HCT116 (cell line): ENCODE measurements around the gene MVK. TPM values are rescaled to one million over a fixed set of nuclear protein-coding genes. Genes with fewer than 3 reads are reported as not detected.

Source experiments
- ATAC-seq: fragments of 200-7000 bp; cut with Tn5 transposase; 2 replicates; pipeline ENCODE4 v1.9.1; 2020; ENCODE audit warnings: mild to moderate bottlenecking, moderate library complexity
- BruUV-seq: library from RNA; stranded (reverse); fragments of 400-500 nt; replicated peaks from 2 replicates; lab custom pipeline; 2021; lab: Mats Ljungman, UMichigan
- CTCF ChIA-PET: fragments of 300-600 bp; sonication (Branson Sonifier 250); formaldehyde crosslinking; loops from one replicate; lab custom pipeline; 2021; ENCODE audit warnings: antibody characterized with exemption; lab: Charles Lee
- POLR2A ChIA-PET: fragments of 300-600, 350-600 bp; sonication (Branson Sonifier 250); formaldehyde crosslinking; loops from one replicate; lab custom pipeline; 2021; ENCODE audit warnings: antibody characterized with exemption; lab: Charles Lee
- RAD21 ChIA-PET, 2 experiments: fragments of 300-600 bp; sonication (Branson Sonifier 250); formaldehyde crosslinking; loops; one replicate each; lab custom pipeline; 2023; ENCODE audit warnings: low total read pairs in 2 of 2; ENCODE audit not compliant: uncharacterized antibody in 2 of 2, unreplicated experiment in 2 of 2, low non-redundant PET in 1 of 2; lab: Charles Lee
- DNase-seq: peaks from one replicate; pipeline ENCODE4 v3.0.0-alpha.2; 2010; ENCODE audit warnings: low read depth, low spot score
- H2AFZ ChIP-seq: fragments of 200-600 bp; shearing (Covaris generic), sonication (generic); 2 replicates; pipeline ENCODE4 v1.6.1; 2017; ENCODE audit warnings: low read depth, mixed run types, mixed read lengths, antibody characterized with exemption, low read length; ENCODE audit not compliant: poor library complexity, severe bottlenecking
- H3K27ac ChIP-seq: 2 replicates; pipeline ENCODE4 v1.5.1; 2012; ENCODE audit warnings: low read depth, low read length
- H3K27me3 ChIP-seq: fragments of 200-600 bp; sonication (generic); 2 replicates; pipeline ENCODE4 v1.6.1; 2016; ENCODE audit warnings: mixed run types, low read length, mixed read lengths; ENCODE audit not compliant: insufficient read depth
- H3K36me3 ChIP-seq, 2 experiments: fragments of 200-500 bp in 1 of 2; fragments of 200-600 bp in 1 of 2; sonication (Bioruptor generic) in 1 of 2; sonication (generic) in 1 of 2; 2 replicates each; pipeline versions ENCODE4 v1.5.1 to v1.6.1; 2014 to 2016; ENCODE audit warnings: low read length in 2 of 2, inconsistent platforms in 1 of 2, mixed read lengths in 1 of 2, mixed run types in 1 of 2; ENCODE audit not compliant: insufficient read depth in 2 of 2, control insufficient read depth in 1 of 2
- H3K4me1 ChIP-seq, 2 experiments: fragments of 200-600 bp in 1 of 2; sonication (generic) in 1 of 2; 2 replicates each; pipeline versions ENCODE4 v1.5.1 to v1.6.1; 2012 to 2017; ENCODE audit warnings: low read length in 2 of 2, inconsistent platforms in 1 of 2, mild to moderate bottlenecking in 1 of 2, mixed read lengths in 1 of 2, mixed run types in 1 of 2, moderate library complexity in 1 of 2; ENCODE audit not compliant: insufficient read depth in 2 of 2, control insufficient read depth in 1 of 2
- H3K4me2 ChIP-seq: fragments of 200-600 bp; sonication (generic); 2 replicates; pipeline ENCODE4 v1.6.1; 2017; ENCODE audit warnings: mixed run types, low read length, mixed read lengths
- H3K4me3 ChIP-seq, 2 experiments: fragments of 200-600 bp in 1 of 2; sonication (generic) in 1 of 2; replicated peaks in 1 of 2; 2 replicates each; pipeline ENCODE4 v1.5.1; 2011 to 2016; ENCODE audit warnings: low read length in 2 of 2, control low read depth in 1 of 2, low read depth in 1 of 2, mild to moderate bottlenecking in 1 of 2, mixed read lengths in 1 of 2, mixed run types in 1 of 2
- H3K79me2 ChIP-seq: fragments of 200-600 bp; sonication (generic); 2 replicates; pipeline ENCODE4 v1.6.1; 2017; ENCODE audit warnings: mild to moderate bottlenecking, mixed run types, low read length, moderate library complexity, mixed read lengths; ENCODE audit not compliant: insufficient read depth
- H3K9ac ChIP-seq: fragments of 200-600 bp; sonication (generic); 2 replicates; pipeline ENCODE4 v1.6.1; 2016; ENCODE audit warnings: low read length, mixed read lengths
- H3K9me2 ChIP-seq: fragments of 200-600 bp; sonication (generic), shearing (Covaris generic); 2 replicates; pipeline ENCODE4 v1.6.1; 2017; ENCODE audit warnings: mixed run types, mild to moderate bottlenecking, moderate library complexity; ENCODE audit not compliant: insufficient read depth
- H3K9me3 ChIP-seq, 2 experiments: fragments of 200-500 bp in 1 of 2; fragments of 200-600 bp in 1 of 2; sonication (Bioruptor generic) in 1 of 2; sonication (generic) in 1 of 2; 2 replicates each; pipeline ENCODE4 v1.6.1; 2014 to 2017; ENCODE audit warnings: low read length in 2 of 2, mixed read lengths in 2 of 2, inconsistent platforms in 1 of 2, low read depth in 1 of 2, mild to moderate bottlenecking in 1 of 2, mixed run types in 1 of 2, moderate library complexity in 1 of 2; ENCODE audit not compliant: control insufficient read depth in 1 of 2, insufficient read depth in 1 of 2
- H4K20me1 ChIP-seq: fragments of 200-600 bp; sonication (generic), shearing (Covaris generic); 2 replicates; pipeline ENCODE4 v1.6.1; 2017; ENCODE audit warnings: mixed run types, mild to moderate bottlenecking, moderate library complexity; ENCODE audit not compliant: insufficient read depth
- CBX3 ChIP-seq: IDR thresholded peaks from 2 replicates; pipeline ENCODE4 v1.6.1; 2012; ENCODE audit warnings: low read depth
- CTCF ChIP-seq, 3 experiments: fragments of 200-600 bp in 1 of 3; sonication (generic) in 1 of 3; IDR thresholded peaks in 2 of 3; conservative IDR thresholded peaks in 1 of 3; 2 replicates each; pipeline ENCODE4 v1.5.1; 2012 to 2017; ENCODE audit warnings: low read depth in 2 of 3, low read length in 2 of 3, antibody characterized with exemption in 1 of 3, borderline replicate concordance in 1 of 3, control low read depth in 1 of 3, mild to moderate bottlenecking in 1 of 3, mixed read lengths in 1 of 3, mixed run types in 1 of 3, moderate library complexity in 1 of 3; ENCODE audit not compliant: insufficient read depth in 1 of 3
- ELF1 ChIP-seq: IDR thresholded peaks from 2 replicates; pipeline ENCODE4 v1.6.1; 2012; ENCODE audit warnings: low read depth, borderline replicate concordance
- EZH2 ChIP-seq: fragments of 200-600 bp; sonication (generic); IDR thresholded peaks from 2 replicates; pipeline ENCODE4 v1.6.1; 2017; ENCODE audit warnings: antibody characterized with exemption, mixed run types
- EZH2phosphoT487 ChIP-seq: fragments of 200-600 bp; IDR thresholded peaks from 2 replicates; pipeline ENCODE4 v1.6.1; 2018; ENCODE audit warnings: antibody characterized with exemption, borderline replicate concordance
- FOSL1 ChIP-seq: IDR thresholded peaks from 2 replicates; pipeline ENCODE4 v1.6.1; 2012; ENCODE audit warnings: low read depth
- JUND ChIP-seq: IDR thresholded peaks from 2 replicates; pipeline ENCODE4 v1.6.1; 2012
- POLR2A ChIP-seq: IDR thresholded peaks from 2 replicates; pipeline ENCODE4 v1.7.0; 2011; ENCODE audit warnings: borderline replicate concordance; ENCODE audit not compliant: insufficient read depth, insufficient read length; ENCODE audit errors: extremely low read depth
- POLR2AphosphoS5 ChIP-seq: IDR thresholded peaks from 2 replicates; pipeline ENCODE4 v1.6.1; 2011; ENCODE audit warnings: mild to moderate bottlenecking, low read depth, low read length, moderate library complexity
- SRF ChIP-seq: IDR thresholded peaks from 2 replicates; pipeline ENCODE4 v1.6.1; 2012; ENCODE audit warnings: low read depth
- TCF7L2 ChIP-seq: IDR thresholded peaks from 2 replicates; pipeline ENCODE4 v1.7.0; 2011; ENCODE audit warnings: borderline replicate concordance, inconsistent platforms; ENCODE audit not compliant: insufficient read depth, insufficient read length; ENCODE audit errors: extremely low read depth
- ZBTB33 ChIP-seq: IDR thresholded peaks from 2 replicates; pipeline ENCODE4 v1.6.1; 2011; ENCODE audit warnings: mild to moderate bottlenecking, low read length, moderate library complexity; ENCODE audit not compliant: insufficient replicate concordance; ENCODE audit errors: extremely low read depth
- intact Hi-C: fragments of 100-400 bp; cut with micrococcal nuclease; formaldehyde crosslinking; loops from 2 replicates; pipeline ENCODE4 v1.10.0; 2022
- total RNA-seq: library from RNA; stranded (reverse); gene quantifications from one replicate; pipeline ENCODE4 v1.2.1, GENCODE V29; 2021; ENCODE audit not compliant: unreplicated experiment
- TF ChIP-seq, protein P1 (sequence below): IDR thresholded peaks from 2 replicates; pipeline ENCODE4 v1.6.1; 2012

The MVK gene
- total RNA-seq, 1 experiment from 2014 or later = 17.3 TPM

- ChIA-PET CTCF (interaction anchor here (0.7 kb wide), 1 partner anchor 237 kb away, joined by 3 read pairs; no protein-coding TSS in a partner anchor), RAD21 (no interaction called here), POLR2A (no interaction called here)
- no peak overlapping the region for H3K4me2 ChIP-seq
- ATAC-seq = no peak
- H3K9me2 ChIP-seq = no peaks in the 10 kb centered on the region
- H3K27me3 ChIP-seq = no peaks in the 10 kb centered on the region
- peaks cover 0 to 13% of the 10 kb centered on the region in 2 experiments; a peak in 2 of 4 replicates for H3K4me1 ChIP-seq
- H3K27ac ChIP-seq = no peak overlapping the region
- TF ChIP-seq ZBTB33 = no peak
- TF ChIP-seq EZH2phosphoT487 = no peak
- no peak for TF ChIP-seq TCF7L2
- TF ChIP-seq FOSL1 = no peak
- TF ChIP-seq EZH2 = no peak
- no peak for DNase-seq
- intact Hi-C loops = no loop called here
- H3K4me3 ChIP-seq = no peak overlapping the region
- H3K9me3 ChIP-seq = no peaks in the 10 kb centered on the region
- H3K9ac ChIP-seq = no peak overlapping the region
- H4K20me1 ChIP-seq = no peaks in the 10 kb centered on the region
- H2AFZ ChIP-seq = no peak overlapping the region
- H3K36me3 ChIP-seq = no peaks in the 10 kb centered on the region; a peak in 1 of 4 replicates
- BruUV-seq = no TSS peak
- no peaks in the 10 kb centered on the region for H3K79me2 ChIP-seq
These were observed 36.5 kb upstream of the MVK start for GRCh38 chr12:109537136-109537535.

GRCh38 chr12:109538191-109538863 is 35.3 kb upstream of the MVK start:
- ChIA-PET CTCF (no interaction called here), POLR2A (no interaction called here), RAD21 (no interaction called here)
- Histone ChIP-seq H4K20me1 (no peaks in the 10 kb centered on the region), H3K36me3 (no peaks in the 10 kb centered on the region; a peak in 1 of 4 replicates), H2AFZ (no peak overlapping the region), H3K4me1 (peaks cover 0 to 16% of the 10 kb centered on the region in 2 experiments; a peak in 2 of 4 replicates), H3K27ac (no peak overlapping the region), H3K27me3 (no peaks in the 10 kb centered on the region), H3K79me2 (no peaks in the 10 kb centered on the region), H3K4me2 (no peak overlapping the region), H3K9me2 (no peaks in the 10 kb centered on the region), H3K9me3 (no peaks in the 10 kb centered on the region), H3K4me3 (no peak overlapping the region), H3K9ac (no peak overlapping the region)
- DNase-seq (no peak), ATAC-seq (no peak)
- intact Hi-C loops = no loop called here
- BruUV-seq = no TSS peak
- TF ChIP-seq TCF7L2 = no peak
- no peak for TF ChIP-seq EZH2phosphoT487
- TF ChIP-seq ELF1 = no peak
- no peak for TF ChIP-seq ZBTB33
- no peak for TF ChIP-seq JUND
- TF ChIP-seq SRF = no peak
- no peak for TF ChIP-seq POLR2A
- no peak for TF ChIP-seq CBX3
- no peak for TF ChIP-seq CTCF (IDR thresholded peaks at IDR 0.05 in 2 of 3, conservative IDR thresholded peaks at IDR 0.05 in 1 of 3; ENCODE audit: borderline replicate concordance in 1 of 3, insufficient read depth in 1 of 3, low read depth in 2 of 3, low read length in 2 of 3)
- TF ChIP-seq, protein P1, sequence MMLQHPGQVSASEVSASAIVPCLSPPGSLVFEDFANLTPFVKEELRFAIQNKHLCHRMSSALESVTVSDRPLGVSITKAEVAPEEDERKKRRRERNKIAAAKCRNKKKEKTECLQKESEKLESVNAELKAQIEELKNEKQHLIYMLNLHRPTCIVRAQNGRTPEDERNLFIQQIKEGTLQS = no peak
- TF ChIP-seq POLR2AphosphoS5 = no peak
